Peyer's patch (tissue), 4 donors: ENCODE results near the gene TXNRD2. TPM values are rescaled to one million over a fixed set of nuclear protein-coding genes. Genes with fewer than 3 reads are reported as not detected.

ENCODE experiments used
- DNase-seq, 3 donors: peaks; one replicate each; pipeline ENCODE4 v3.0.0-alpha.2; 2017 to 2019
- H3K27ac ChIP-seq, 4 donors: fragments of 200-600 bp; sonication (generic); one replicate each; pipeline ENCODE4 v1.5.1; 2016 to 2019
- H3K27me3 ChIP-seq, 2 donors: fragments of 200-600 bp; sonication (generic); one replicate each; pipeline ENCODE4 v1.5.1; 2019
- H3K36me3 ChIP-seq, 3 donors: fragments of 200-600 bp; sonication (generic); one replicate each; pipeline ENCODE4 v1.5.1; 2016 to 2019
- H3K4me1 ChIP-seq, 4 donors: fragments of 200-600 bp; sonication (generic); one replicate each; pipeline ENCODE4 v1.5.1; 2016 to 2019
- H3K4me3 ChIP-seq, 4 donors: fragments of 200-600 bp; sonication (generic); 1 replicate in 3 of 4; 2 replicates in 1 of 4; pipeline ENCODE4 v1.5.1; 2016 to 2019; ENCODE audit warnings: mild to moderate bottlenecking in 1 of 4
- H3K9me3 ChIP-seq, 4 donors: fragments of 200-600 bp; sonication (generic); one replicate each; pipeline ENCODE4 v1.5.1; 2016 to 2019; ENCODE audit warnings: mild to moderate bottlenecking in 1 of 4
- CTCF ChIP-seq, 6 experiments: fragments of 450-650 bp in 4 of 6; fragments of 200-600 bp in 2 of 6; sonication (generic) in 1 of 6; IDR thresholded peaks; one replicate each; pipeline ENCODE4 v1.5.1; 2017 to 2019; ENCODE audit warnings: antibody characterized with exemption in 6 of 6, mild to moderate bottlenecking in 3 of 6, moderate library complexity in 1 of 6
- POLR2A ChIP-seq, 2 donors: fragments of 450-650 bp; IDR thresholded peaks; one replicate each; pipeline ENCODE4 v1.5.1; 2017; ENCODE audit warnings: antibody characterized with exemption in 2 of 2, mild to moderate bottlenecking in 2 of 2, moderate library complexity in 2 of 2
- total RNA-seq, 4 donors: library from RNA; depleted of rRNA; stranded (reverse); fragments of >200 nt; gene quantifications; one replicate each; pipeline ENCODE4 v1.1.0, GENCODE V29; 2016

Gene TXNRD2
- total RNA-seq, 4 donors from 2014 or later, result 24.7 to 29.8 (median 27.2) TPM

GRCh38 chr22:19965771-19966709 is 24.4 kb upstream of the TXNRD2 start:
- no peaks in the 10 kb centered on the region for H3K9me3 ChIP-seq
- H3K27ac ChIP-seq, result no peak overlapping the region
- DNase-seq, result no peak
- H3K36me3 ChIP-seq, result peaks cover 0 to 57% (median 0%) of the 10 kb centered on the region in 3 donors
- TF ChIP-seq CTCF (IDR thresholded peaks at IDR 0.05), result peak in 1 of 6 experiments; percentile 5
- TF ChIP-seq POLR2A (IDR thresholded peaks at IDR 0.05), result no peak
- no peaks in the 10 kb centered on the region for H3K27me3 ChIP-seq
- H3K4me1 ChIP-seq, result peaks cover 0 to 22% (median 2%) of the 10 kb centered on the region in 4 donors
- H3K4me3 ChIP-seq, result no peak overlapping the region

- no peaks in the 10 kb centered on the region for H3K9me3 ChIP-seq
- no peak for DNase-seq
- H3K27ac ChIP-seq, result no peak overlapping the region
- no peak overlapping the region for H3K4me3 ChIP-seq
- TF ChIP-seq POLR2A (IDR thresholded peaks at IDR 0.05), result no peak
- no peak for TF ChIP-seq CTCF (IDR thresholded peaks at IDR 0.05)
- peaks cover 0 to 57% (median 0%) of the 10 kb centered on the region in 3 donors for H3K36me3 ChIP-seq
- no peaks in the 10 kb centered on the region for H3K27me3 ChIP-seq
- peaks cover 0 to 23% (median under 1%) of the 10 kb centered on the region in 4 donors for H3K4me1 ChIP-seq
These were observed 23.2 kb upstream of the TXNRD2 start for GRCh38 chr22:19964701-19965386.

- Histone ChIP-seq H3K9me3 (no peaks in the 10 kb centered on the region), H3K4me1 (peaks cover 0 to 31% (median 4%) of the 10 kb centered on the region in 4 donors), H3K27ac (peak overlapping the region in 2 of 4 donors; percentile 47 to 95), H3K27me3 (no peaks in the 10 kb centered on the region), H3K36me3 (peaks cover 0 to 49% (median 0%) of the 10 kb centered on the region in 3 donors), H3K4me3 (peak overlapping the region in 2 of 4 donors; percentile 48 to 49)
- TF ChIP-seq CTCF (IDR thresholded peaks at IDR 0.05), result no peak
- TF ChIP-seq POLR2A (IDR thresholded peaks at IDR 0.05), result no peak
- no peak for DNase-seq
These were observed 22.4 kb upstream of the TXNRD2 start for GRCh38 chr22:19963863-19964642.

GRCh38 chr22:19962909-19963806 is 21.5 kb upstream of the TXNRD2 start:
- peak overlapping the region in 3 of 4 donors; percentile 47 to 95 (median 79) for H3K27ac ChIP-seq
- peaks cover 0 to 40% (median 0%) of the 10 kb centered on the region in 3 donors for H3K36me3 ChIP-seq
- peak in 2 of 3 donors; percentile 93 to 95 for DNase-seq
- H3K4me3 ChIP-seq, result peak overlapping the region in 2 of 4 donors; percentile 48 to 49
- peaks cover 0 to 36% (median 4%) of the 10 kb centered on the region in 4 donors for H3K4me1 ChIP-seq
- TF ChIP-seq POLR2A (IDR thresholded peaks at IDR 0.05) (peak; percentile 46 to 80), CTCF (IDR thresholded peaks at IDR 0.05) (no peak)
- H3K27me3 ChIP-seq, result no peaks in the 10 kb centered on the region
- H3K9me3 ChIP-seq, result no peaks in the 10 kb centered on the region
